HG02943 (cell line): Measurements from ENCODE around the gene FRMD4A.

Experiments
- ATAC-seq: cut with Tn5 transposase; IDR thresholded peaks from one replicate; pipeline ENCODE4 v1.9.1; 2021; ENCODE audit warnings: mild to moderate bottlenecking, low read depth, moderate library complexity; ENCODE audit not compliant: unreplicated experiment

Gene FRMD4A

GRCh38 chr10:14025283-14026189, 305.2 kb downstream of the FRMD4A start:
- ATAC-seq = no peak

GRCh38 chr10:14024329-14025202, 306.2 kb downstream of the FRMD4A start:
- ATAC-seq = no peak

GRCh38 chr10:14023673-14024328, 306.9 kb downstream of the FRMD4A start:
- no peak for ATAC-seq

GRCh38 chr10:14022954-14023672, 307.6 kb downstream of the FRMD4A start:
- no peak for ATAC-seq

DNA sequence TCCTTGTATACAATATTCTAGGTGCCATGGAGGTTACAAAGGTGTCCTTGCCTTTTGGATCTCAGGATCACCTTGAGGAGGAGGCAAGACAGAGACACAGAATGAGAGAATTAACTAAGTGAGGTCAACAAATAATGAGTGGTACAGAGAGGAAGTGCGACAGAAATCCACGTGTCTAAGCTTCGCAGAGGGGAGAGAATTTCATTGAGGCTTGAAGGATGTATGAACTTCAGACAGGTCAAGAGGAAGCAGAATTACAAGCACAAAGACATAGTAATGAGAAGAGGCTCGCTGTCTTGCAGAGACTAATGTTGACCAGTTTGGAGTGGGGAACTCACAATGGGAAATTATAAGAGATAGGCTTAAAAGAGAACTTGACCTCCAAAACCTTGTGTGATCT, 308.7 kb downstream of the FRMD4A start:
- no peak for ATAC-seq

DNA sequence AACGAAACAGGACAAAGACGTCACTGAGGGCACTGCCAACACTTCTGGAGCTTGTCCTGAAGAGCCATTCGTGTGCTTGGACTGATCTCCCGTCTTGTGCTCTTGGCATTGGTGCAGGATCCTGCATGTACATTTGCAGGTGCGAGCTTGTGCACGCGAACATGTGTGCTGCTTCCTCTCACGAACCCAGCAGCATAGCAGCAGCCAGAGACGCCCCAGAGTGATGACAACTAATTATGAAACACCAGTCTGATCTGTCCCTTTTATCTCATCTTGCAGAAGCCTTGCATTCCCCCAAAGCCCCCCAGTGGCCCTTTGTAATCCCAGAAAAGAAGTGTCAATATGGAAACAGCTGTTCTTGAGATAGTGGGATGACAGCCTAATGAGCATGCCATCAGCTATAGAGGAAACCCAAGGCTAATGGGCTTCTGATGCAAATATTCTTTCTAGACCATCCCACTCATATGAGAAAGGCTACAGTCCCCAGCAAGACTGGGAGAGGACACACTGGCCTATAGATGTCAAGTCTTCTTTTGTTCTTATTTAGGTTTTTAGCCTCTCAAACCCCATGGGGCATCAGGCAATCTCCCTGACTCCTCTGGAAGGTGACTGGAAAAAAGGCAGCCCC, 310.6 kb downstream of the FRMD4A start:
- ATAC-seq = no peak

DNA sequence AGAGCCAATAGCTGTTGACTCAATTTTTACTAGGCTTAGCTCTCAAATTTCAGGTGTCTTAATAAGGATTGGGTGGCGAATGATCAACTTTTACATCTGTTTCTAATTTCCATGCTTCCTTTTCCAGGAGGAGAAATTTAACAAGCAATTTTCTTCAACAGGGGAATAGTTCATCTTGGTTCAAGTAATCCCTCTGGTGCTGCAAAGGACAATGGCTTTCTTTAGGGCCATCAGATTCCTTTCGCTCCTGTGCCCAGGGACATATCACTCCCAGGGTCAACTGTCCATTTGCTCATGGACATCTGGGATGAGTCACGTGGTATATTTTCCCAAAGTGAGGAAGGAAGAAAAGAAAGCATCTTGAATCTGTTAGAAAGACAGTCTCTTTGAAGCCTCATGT, 313.3 kb downstream of the FRMD4A start:
- no peak for ATAC-seq

DNA sequence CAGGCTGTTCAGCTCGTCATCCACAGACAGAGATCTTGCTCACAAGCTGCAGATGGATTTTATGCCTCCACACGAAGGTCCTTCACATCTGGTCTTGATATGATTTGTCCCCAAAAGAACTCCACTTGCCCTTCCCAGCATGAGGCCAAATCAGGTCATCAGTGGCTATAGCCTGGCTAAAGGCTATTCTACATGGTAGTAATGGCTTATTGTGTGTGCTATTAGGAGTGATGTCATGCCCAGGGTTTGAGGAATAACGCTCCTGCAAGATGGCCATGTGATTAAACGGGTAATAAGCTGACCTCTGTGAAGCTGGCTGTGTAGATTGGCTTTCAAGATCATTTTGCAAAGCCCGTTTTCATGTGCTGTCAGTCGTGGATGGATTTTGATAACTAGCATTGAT, 313.8 kb downstream of the FRMD4A start:
- ATAC-seq = no peak

DNA sequence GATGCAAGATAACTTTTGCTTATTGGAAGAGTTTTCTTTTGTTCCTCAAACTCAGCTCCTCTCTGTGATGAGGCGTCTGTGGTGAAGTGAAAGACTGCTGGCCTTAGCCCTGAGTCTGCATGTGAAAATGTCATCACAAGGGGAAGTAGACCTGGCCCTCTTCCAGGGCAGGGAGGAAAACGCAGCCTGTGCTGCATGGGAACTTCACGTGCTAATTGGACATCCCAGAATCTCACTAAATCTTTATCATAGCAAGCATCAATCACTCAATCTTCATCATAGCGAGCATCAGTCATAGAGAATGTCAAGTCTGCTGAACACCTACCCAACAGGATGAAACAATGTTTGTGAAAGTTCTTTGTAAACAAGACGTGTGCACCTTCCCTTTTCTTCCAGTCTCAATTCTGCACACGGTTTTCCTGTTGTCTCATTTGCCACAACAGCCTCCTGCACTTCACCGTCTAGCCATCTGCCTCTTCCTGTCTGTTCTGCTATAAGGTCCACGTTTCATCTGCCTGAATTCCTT, 314.6 kb downstream of the FRMD4A start:
- ATAC-seq = no peak

DNA sequence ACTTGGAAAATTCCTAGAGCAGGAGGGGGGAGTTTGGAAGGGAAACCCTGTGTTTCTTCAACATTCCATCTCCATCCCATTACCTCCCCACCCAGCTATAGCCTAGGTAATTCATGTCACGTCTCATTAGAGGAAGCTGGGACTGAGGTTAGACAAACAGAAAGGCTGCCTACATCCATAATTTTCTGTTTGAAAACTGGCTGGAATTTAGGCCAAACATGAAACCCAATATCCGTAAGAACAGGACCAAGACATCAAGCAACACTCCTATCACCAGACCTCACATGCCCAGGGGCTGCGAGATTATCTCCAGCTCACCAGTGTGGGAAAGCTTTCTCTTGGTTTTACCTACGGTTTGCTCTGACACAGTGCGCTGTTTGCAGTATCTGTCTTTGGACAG, 316.3 kb downstream of the FRMD4A start:
- no peak for ATAC-seq

- ATAC-seq = no peak
Observed at GRCh38 chr10:14010769-14011574, 319.8 kb downstream of the FRMD4A start.

DNA sequence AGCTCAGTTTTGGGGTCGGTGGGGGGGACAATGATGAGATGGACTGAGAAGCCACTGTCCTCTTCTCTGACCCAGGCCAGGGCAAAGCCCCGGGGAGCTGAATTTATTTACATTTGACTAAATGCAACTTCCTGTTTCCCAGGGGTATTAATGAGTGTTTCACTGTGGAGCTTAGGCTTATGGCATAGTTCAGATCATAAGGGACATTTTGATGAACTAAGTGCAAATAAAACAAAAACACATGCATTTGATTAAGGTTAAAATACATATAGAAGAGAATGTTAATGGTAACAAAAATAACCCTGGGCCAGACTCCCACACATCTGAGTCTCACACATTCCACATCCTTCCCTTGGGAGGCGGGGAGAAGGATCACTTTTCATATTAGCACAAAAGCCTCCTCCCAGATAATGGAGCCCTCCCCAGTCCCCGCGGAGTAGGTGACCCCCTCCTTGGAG, 320.6 kb downstream of the FRMD4A start:
- no peak for ATAC-seq

- ATAC-seq = no peak
Observed at GRCh38 chr10:14009371-14010100, 321.2 kb downstream of the FRMD4A start.

- ATAC-seq = no peak
Observed at GRCh38 chr10:14008740-14009080, 322.0 kb downstream of the FRMD4A start.

GRCh38 chr10:14004536-14004935, 326.2 kb downstream of the FRMD4A start:
- ATAC-seq = no peak

DNA sequence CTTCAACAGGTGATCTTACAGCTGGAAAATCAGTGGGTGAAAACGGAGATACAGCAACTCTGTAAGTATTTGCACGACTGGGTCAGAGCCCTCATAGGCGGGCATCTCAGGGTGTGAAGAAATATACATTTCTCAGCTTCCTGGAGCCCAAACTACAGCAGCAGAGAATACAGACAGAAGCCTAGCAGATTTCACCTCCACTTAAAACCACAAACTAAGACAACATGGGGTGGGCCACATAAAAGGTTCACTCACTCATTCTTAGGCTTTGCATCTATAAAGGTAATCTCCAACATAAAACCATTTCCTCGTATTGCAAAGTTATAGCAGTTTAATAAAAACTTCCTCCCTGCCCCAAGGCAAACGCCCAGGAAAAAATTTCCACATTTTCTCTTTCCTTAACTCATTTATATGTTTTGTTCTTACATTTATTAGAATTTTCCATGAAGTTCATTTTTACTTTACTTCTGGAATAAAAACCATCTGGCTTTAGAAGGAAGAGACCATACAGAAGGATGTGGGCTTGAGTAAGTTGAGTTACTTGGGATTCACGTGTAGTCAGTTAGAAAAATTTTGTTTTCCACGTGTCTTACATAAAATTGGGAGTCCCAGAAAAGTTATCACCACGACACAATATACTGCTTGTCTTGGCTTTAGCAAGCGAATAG, 327.1 kb downstream of the FRMD4A start:
- no peak for ATAC-seq

- ATAC-seq = no peak
Observed at GRCh38 chr10:14001298-14002040, 329.3 kb downstream of the FRMD4A start.
